Hematopoietic multipotent progenitor cell treated with erythropoietin and hydrocortisone succinate and interleukin-3 and kit ligand, for 17 days (in vitro differentiated cells): Measurements from ENCODE around the gene BCL7A.
A peak's percentile ranks its signal among the peaks of the same experiment; 100 is the strongest.
"Not testable (repeated sequence)": the region's sequence is repeated elsewhere in the genome, so short reads cannot be mapped to it uniquely, and the experiment has no call there.

Source experiments
- DNase-seq: peaks from one replicate; pipeline ENCODE4 v3.0.0-alpha.2; 2015; ENCODE audit warnings: low spot score

BCL7A gene

DNA sequence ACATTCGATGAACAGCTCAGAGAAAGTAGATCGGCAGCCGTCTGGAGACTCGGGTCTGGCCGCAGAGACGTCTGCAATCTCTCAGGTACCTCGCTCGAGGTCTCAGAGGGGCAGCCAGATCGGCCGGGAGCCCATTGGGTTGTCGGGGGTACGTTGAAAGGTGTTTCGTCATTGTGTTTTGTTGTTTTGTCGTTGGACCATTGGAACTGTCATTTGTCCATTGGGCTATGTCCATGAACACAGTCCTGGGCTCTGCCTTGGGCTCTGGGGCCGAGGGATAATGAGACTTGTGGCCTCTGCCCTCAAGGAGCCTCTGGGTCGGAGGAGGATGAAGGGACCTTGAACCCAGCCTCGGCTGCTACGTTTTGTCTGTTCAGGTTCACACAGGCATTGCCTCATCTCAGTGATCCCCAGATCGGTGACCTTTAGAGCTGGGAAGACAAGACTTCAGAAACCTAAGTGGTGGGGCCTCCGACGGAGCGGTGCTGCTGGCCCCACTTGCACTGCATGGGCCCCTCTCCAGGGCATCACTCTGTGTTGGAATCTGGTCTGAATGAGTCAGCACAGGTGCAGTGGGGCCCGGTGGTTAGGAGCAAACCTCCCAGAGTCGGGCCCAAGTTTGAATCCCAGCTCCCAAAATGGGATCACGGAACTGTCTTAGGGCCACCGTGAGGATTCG is 33.3 kb downstream of the BCL7A start:
- DNase-seq = no peak

DNA sequence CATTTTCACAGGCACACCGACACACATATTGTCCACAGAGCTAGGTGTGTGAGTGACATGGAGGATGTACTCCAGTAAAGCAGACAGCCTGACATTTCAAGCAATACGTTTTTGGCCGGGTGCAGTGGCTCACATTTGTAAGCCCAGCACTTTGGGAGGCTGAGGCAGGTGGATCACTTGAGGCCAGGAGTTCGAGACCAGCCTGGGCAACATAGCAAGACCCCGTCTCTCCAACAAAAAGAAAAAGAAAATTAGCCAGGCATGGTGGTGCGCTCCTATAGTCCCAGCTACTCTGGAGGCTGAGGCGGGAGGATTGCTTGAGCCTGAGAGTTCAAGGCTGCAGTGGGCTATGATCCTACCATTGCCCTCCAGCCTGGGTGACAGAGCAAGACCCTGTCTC is 34.7 kb downstream of the BCL7A start:
- DNase-seq = not testable (repeated sequence)

DNA sequence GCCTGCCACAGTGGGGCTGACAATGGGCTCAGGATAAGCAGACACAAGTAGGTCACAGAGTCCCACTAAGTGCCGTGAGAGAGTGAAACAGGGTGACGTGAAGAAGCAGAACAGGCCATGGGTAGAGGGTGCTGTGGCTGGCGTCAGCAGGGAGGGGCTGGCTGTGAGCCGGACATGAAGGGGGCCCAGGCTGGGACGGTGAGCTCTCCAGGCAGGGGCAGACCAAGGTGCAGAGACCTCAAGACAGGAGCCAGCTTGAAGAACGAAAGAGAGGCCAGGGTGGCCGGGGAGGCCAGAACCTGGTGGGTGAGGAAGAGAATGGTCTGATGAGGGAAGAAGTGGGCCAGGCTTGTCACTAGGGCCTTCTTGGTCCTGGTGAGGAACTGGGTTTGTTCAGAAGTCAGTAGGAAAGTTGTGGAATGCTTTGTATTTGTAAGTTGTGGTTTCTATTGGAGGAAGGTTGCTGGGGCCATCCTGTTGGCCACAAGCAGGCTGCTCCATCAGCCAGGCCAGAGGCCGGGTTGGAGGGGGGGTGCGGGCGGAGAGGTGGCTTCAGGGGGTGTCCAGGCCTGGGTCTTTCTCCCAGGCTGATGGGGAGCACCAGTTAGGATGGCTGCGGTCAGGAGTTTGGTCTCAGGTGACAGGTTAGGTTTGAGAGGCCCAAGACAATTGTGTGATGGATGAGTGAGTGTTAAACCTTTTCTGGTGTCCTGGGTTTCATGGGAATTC is 35.5 kb downstream of the BCL7A start:
- no peak for DNase-seq

DNA sequence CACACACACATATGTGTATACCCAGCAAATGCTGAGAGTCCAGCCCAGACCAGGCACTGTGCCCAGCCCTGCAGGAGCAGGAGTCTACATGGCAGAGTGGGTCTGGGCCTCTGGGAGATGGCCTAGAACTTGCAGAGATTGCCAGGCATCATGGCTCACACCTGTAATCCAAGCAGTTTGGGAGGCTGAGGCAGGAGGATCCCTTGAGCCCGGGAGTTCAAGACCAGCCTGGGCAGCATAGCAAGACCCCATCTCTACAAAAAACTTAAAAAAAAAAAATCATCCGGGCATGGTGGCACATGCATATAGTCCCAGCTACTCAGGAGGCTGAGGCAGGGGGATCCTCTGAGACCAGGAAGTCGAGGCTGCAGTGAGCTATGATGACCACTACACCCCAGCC is 36.1 kb downstream of the BCL7A start:
- DNase-seq = no peak

DNA sequence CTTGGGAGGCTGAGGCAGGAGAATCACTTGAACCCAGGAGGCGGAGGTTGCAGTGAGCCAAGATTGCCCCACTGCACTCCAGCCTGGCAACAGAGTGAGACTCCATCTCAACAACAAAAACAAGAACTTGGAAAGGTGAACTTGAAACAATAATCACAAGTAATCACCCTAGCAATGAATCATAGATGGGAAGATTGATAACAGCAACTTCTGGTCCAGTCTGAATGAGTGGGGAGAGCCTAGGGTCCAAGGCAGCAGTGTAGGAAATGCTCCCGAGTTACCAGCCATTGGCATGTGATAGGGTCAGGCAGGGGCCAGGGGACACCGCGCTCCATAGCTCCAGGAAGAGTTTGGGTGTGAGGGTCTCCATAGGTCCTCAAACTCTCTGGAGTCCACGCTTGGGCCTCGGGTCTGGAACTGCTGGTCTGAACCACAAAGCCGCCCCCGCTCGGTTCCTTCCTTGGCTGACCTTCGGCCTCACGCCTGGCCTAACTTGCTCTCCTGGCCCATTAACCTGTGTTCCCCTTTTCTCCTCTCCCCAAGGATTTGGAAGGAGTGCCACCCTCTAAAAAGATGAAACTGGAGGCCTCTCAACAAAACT is 37.0 kb downstream of the BCL7A start:
- DNase-seq = no peak

DNA sequence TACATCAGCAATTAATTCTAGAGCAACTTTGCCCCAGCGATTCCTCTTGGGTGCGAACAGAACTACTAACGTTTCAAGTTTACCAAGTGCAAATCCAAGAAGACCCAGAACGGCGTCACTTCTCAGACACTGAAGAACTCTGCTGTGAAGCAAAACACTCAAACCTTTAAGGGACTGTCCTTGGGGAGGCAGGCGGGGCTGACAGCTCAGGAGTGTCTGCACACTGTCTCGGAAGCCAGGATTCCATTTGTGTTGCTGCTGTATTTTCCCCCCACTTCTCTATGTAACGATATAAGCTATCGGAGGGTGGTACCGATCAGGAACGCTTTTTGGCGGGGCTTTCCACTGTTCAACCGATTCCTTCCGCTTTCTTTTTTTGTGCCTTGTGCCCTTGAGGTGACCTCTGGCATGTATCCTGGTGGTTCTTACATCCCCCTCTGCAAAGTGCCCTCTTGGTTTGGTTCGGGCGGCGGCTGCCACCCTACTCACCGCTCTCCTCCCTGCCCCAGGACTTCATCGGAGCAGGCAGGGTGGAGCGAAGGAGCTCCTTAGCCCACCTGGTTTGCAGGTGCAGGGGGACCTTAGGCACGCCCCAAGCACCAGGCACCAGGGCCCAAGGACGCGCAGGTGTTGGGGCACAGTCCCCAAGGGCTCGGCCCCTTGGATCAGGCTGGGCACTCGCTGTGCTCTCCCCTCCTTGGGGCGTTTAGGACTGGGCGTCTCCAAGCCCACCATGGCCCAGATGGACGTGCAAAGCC is 37.7 kb downstream of the BCL7A start:
- DNase-seq = no peak

DNA sequence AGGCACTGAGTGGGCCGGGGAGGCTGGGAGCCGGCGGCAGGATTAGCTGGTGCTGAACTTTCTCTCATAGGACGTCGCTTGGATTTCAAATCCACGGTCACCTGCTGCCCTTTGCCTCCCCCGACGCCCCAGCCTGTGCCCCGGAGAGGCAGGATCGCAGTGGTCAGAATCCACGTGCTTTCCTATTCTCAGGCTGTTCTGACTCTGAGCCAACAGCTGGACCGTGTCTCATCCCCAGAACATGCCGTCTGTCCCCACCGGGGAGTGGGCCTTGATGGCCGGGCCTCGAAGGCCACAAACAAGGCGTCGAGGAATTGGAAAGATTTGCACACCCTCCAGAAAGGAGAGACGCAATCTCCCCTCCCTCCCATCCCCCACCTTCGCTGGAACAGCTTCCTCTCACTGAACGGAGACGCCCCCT is 38.4 kb downstream of the BCL7A start:
- no peak for DNase-seq

DNA sequence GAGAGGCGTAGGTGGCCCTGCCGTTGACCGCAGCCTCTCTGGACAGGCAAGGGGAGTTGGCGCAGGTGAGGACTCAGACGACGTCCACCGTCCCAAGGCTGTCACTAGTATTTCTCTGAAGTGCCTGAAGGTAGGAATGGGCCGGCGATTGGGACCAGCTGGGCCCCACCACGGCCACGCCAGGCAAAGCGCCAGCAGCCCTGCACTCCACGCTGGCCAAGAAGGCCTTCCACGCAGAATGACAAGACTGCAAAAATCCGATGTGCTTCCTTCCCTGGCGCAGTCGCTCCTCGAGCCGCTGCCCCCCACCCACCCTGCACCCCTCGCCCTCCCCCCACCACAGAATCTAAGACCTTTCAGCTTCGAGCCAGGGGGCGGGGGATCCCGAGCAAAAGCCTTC is 39.6 kb downstream of the BCL7A start:
- DNase-seq = no peak

DNA sequence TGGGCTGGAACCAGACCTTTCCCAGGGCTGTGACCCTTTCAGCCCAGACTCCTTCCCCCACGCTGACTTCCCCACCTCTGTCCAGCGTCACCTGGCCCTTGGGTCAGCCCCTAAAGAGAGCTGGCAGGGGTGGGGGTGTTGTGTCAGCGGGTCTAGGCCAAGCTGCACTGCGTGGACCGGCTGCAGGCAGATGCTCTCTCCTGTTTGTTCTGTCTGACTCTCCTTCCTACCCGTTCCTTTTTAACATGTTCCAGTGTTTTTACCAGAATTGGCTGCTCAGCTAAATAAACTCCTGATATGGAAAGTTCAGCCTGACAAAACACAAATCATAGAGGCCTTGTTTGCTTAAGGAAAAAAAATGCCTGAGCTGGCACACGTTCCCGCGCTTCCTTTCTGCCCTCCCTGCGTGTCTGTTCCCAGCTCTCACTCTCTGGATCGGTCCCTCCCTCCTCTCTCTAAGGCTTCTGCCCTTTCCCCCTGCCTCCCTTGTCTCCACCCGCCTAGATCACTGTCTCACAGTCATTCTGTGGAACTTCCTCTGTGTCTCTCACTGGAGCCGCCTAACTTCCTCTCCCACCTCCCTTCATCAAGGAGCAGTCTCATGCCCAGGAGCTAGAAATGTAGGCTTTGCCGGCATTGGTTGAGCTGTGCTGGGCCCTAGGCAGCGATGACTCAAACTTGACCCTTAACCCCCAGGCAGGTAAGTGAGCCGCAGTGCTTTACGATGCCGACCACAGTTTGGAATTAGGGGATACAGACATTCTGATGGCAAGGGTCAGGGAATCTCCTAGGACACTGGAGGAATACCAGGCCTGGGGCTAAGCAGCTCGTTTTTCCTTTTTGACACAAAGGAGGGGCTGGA is 41.4 kb downstream of the BCL7A start:
- DNase-seq = no peak

DNA sequence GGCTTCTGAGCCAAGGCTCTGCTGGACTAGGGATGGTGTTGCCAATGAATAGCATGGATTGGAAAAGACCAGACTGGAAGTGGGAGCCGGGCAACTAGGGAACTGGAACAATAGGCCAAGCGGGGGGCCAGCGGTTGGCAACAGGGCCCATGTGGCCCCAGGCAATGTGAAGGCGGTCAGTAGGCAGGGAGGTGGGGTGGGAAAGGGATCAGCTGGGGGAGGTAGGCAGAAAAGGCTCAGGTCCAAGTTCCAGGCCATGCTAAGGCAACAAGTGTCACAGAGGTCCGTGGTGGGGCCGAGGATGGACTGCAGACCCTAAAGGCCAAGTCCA is 42.0 kb downstream of the BCL7A start:
- no peak for DNase-seq

DNA sequence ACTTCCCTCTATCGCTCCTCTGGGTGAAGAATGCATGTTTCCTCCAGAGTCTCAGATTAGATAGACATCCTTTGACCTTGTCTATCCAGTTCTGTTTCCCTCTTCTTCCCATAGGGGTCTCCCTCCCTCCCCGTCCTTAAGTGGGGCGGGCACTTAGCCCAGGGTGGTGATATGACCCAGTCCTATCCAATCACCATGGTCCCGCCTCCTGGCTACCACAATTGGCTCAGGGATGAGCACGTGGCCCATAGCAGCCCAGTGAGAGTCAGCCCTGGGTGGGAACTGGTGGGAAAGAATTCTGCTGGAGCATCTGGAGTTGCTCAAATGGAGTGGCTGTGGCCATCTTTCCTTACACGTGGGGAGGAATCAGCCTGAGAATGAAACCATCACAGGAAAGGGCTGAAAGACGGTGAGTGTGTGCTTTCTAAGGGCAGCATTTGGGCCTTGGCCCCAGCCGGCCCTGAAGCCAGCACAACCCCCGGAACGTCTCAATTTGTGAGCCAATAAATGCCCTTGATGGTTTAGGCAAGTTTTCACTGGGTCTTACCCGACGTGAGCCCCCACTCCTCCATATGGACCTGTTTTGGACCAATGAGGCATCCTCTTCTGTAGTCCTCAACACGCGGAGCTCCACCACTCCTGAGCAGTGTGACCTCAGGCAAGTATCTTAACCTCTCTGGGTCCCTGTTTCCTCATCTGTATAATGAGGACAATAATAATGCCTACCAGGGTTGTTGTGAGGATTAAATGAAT is 42.5 kb downstream of the BCL7A start:
- peak; percentile 91 for DNase-seq

DNA sequence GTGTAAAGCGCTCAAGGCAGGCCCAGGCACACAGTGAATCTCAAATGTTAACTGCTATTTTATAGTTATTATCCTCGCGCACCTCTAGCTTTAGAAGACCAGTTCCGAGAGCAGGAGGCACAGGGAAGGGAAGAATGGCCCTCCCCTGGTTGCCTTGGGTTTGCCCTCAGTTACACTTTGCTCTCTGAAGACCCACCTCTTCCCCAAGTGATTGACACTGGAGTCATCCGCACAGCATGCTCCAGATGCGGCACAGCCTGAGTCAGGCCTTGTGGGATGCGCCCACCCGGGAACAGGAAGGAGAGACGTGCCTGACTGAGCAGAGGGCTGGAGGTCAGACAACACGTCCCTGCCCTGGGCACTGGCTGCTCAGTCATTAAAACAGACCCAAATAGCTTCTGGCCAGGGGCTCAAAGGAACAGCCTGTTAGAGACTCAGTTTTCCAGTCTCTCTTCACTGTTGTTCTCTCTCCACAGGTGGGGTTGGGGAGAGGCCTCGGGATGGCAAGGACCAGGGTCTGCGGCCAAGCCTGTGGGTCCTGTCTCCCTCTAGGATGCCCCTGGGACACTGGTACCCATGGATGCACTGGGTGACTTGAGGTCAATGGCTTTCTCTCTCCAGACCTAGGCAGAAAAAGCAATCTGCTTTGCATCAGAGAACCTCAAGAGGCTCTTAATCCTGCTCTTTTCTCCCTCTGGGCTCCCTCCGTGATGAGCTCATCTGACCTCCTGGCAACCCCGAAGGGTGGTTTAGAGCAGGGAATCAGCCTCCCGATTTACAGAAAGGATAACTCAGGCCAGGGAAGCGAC is 43.3 kb downstream of the BCL7A start:
- DNase-seq = no peak

DNA sequence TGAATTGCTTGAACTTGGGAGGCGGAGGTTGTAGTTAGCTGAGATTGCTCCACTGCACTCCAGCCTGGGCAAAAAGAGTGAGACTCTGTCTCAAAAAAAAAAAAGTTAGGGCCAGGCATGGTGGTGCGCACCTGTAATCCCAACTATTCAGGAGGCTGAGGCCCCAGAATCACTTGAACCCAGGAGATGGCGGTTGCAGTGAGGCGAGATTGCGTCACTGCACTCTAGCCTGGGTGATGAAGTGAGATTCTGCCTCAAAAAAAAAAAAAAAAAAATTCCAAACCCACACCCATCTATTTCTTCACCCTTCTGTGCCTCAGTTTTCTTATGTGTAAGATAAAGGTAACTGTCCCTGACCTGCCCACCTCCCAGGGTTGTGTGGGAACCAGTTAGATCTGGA is 45.9 kb downstream of the BCL7A start:
- DNase-seq = no peak

DNA sequence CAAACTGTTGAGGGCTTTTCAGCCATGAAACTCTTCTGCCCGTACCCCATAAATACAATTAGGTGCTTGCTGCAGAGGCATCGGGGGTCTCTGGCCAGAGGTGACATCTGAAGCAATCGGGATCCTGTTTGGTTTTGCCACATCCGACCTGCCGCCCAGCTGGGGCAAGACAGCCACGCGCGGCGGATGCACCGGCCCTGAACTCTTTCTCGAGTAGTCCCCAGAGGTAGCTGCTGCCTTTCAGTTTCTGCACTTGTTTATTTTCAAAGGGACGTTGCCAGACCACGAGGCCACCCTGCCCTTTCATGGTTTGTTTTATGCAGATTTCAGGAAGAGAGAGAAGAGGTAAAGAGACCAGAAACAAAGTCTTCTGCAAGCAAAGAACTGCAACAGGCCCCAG is 46.3 kb downstream of the BCL7A start:
- no peak for DNase-seq

DNA sequence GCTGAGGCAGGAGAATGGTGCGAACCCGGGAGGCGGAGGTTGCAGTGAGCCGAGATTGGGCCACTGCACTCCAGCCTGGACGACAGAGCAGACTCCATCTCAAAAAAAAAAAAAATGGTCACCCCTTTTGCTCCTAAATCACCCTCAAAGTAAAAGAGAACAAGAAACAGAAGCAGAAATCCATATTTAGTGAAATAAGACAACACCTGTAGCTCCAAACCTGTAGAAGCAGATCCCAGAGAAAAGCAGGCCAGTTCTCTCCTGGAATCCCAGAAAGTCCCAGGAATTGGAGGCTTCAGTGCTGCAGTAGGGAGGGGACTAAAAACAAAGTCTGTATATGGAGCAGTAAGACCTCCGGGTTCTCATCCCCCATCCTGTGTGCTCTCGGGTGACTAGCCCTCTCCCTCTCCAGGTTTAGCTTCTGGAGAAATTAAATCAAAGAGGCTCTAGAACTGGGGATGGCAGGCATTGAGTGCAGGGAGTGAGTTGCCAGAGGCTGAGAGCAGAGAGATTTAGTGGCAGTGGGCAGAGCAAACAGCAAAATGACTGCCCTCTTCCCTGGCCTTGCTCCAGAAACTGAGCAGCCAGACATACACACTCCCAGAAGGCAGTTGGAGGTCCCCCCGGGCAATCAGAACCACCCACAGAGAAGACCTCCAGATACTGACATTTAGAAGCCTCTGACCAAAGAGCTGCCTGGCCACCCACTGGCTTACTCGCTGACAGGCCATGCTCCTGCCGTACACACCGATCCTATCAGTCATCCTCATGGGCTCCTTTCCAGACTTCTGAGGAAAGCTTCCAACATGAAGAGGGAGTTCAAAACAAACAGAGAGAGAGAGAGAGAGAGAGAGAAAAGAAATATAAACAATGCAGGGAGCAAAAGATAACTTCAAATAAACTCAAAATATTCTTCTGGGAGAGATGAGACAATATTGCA is 50.6 kb downstream of the BCL7A start:
- DNase-seq = peak; percentile 92

DNA sequence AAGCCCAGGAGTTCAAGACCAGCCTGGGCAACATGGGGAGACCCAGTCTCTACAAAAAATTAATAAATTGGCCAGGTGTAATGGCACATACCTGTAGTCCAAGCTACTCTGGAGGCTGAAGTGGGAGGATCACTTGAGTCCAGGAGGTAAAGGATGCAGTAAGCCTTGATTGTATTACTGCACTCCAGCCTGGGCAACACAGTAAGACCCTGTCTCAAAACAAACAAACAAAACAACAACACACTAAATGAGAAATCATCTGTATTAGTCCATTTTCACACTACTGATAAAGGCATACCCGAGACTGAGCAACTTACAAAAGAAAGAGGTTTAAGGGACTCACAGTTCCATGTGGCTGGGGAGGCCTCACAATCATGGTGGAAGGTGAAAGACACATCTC is 52.1 kb downstream of the BCL7A start:
- DNase-seq = no peak

DNA sequence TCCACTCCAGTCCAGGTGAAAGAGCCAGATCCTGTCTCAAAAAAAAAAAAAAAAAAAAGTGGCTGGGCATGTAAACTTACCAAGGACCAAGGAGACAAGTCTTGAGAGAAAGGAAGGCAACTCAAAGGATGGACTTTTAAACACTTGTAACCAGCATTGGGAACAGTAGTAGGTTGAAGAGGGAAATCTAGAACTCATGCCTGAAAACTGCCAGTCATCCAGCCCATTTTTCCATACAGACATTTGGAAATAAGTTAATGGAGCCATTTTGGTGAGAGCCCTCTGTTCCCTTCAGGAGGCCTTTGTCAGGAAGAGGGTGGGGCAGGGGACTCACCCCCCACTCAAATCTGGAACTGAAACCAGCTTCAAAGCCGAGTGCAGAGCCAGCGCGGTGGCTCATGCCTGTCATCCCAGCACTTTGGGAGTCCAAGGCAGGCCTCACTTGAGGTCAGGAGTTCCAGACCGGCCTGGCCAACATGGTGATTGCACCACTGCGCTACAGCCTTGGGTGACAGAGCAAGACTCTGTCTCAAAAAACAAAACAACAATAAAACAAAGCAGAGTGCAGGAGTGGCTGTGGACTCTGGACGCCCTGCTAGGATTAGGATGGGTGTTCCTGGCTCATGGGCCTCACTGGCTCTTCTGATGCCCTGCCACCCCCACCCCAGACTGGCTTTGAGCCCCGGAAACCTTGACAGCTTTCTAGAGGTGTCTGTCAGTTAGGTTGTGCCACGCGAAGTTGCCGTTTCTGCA is 55.2 kb downstream of the BCL7A start:
- no peak for DNase-seq
